GM19463 (cell line): ENCODE data around the gene EPHB2.

Source experiments
- ATAC-seq: cut with Tn5 transposase; IDR thresholded peaks from one replicate; pipeline ENCODE4 v1.9.1; 2021; ENCODE audit warnings: mild to moderate bottlenecking, moderate library complexity; ENCODE audit not compliant: unreplicated experiment

The EPHB2 gene

DNA sequence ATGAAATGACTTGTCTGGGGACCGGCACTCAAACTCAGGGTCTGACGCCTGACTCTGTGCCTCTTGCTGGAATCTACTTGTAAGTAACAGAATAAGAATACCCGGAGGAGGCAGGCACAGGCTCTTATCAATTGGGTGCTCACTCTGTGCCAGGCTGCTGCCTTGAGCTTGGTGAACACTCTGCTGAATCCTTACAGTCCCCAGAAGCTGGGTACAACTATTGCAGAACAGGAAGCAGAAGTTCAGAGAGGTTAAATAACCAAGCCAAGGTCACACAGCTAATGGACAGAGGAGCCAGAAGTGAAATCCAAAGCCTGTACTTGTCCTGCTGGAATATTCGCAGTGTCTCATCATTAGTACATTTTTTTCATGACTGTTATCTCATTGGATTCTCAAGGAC, 86.0 kb downstream of the EPHB2 start:
- ATAC-seq, result no peak

DNA sequence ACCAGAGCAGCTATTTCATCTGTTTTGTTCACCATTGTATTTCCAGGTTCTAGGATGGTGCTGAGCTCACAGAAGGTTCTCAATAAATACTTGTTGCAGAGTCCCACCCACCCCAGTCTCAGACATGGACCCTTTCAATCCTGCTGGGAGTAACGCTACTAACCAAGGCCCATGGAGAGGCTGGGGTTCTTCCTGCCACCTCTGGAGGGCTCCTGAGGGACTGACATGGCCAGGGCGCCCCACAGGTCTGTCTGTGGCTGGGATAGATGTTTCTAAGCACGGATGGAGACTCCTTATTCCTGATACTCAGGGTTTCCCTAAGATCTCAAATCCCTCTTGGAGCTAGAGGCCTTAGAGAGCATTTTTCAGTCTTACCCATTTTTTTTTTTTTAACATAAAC, 87.4 kb downstream of the EPHB2 start:
- no peak for ATAC-seq

DNA sequence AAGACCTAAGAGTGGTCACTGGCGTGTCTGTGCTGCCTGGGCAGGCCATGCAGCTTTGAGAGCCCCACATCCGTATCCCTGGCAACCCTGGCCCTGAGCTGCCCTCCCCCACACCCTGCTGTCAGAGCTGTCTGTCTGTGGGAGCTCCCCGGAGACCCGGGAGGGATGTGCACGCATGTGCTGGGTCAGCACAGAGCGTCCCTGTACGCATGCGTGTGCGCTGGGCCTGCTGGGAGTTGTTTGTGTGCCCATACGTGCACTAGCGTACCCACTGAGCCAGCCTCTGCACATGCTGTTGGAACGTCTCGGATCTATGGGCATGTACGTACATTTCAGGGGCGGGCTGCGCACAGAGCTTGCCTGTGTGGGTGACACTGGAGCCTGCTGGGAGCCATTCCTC, 89.3 kb downstream of the EPHB2 start:
- no peak for ATAC-seq

DNA sequence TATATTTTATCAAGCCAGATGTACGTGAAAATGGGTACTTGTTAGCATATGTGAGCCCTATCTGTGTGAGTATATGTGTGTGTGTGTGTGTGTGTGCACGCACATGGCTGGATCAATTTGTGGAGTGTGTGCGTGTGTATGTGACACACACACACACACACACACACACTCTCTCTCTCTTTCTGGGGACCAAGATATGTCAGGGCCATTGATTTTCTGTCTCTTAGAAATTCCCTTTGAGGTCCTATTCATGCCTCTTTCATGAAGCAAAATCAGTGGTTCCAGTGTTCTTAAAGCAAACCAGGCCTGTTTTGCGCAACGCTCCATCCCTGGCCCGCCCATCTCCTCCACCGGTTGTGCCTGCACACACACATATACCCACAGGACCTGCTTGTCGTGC, 90.0 kb downstream of the EPHB2 start:
- no peak for ATAC-seq

DNA sequence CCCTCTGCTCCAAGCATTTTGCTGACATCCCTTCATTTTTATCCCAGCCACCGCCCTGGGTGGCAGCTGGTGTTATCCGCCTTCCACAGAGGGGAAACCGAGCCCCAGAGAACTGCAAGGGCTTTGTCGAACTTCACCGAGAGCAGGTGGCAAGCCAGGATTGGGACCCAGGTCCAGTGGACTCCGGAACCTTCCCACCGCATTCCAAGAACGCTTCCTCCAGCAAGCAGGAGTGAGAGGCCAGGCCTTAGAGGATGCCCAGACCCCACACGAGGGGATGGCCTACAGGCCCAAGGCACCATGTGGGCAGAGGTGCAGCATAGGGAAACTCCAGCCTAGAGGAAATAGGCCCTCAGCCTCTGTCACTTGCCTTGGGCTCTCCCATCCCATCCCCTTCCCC, 90.7 kb downstream of the EPHB2 start:
- ATAC-seq, result no peak

DNA sequence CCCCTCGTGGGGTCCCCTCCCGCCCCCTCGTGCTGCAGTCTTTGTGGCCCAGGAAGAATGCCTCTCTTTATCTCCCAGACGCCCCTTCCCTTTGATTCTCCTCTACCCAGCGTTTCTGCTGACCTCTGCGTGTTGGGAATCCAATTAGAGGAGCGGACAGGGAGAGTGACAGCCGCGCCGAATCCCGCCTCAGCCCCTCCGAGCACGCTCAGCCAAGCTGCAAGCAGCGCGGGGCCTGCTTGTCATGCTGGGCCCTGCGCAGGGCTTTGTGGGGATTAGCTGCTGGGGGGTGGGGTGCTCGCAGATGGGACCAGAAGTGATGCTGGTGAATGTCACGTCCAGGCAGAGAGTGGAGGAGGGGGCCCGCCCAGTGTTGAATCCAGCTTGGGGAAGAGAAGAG, 91.1 kb downstream of the EPHB2 start:
- no peak for ATAC-seq

DNA sequence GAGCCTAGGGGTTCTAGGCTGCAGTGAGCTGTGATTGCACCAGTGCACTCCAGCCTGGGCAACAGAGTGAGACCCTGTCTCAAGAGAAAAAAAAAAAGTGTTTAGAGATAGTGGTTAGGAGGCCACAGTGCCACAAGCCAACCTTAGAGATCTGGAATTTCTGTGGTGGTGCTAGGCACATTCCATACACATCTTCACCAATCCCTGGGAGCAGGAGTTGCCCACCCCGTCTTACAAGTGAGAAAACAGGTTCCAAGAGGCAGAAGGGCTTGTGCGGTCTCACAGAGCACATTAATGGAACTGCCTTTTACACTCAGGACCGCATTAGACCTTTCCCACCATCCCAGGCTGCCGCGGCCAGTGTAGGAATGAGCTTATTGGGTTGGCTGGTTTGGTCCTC, 93.2 kb downstream of the EPHB2 start:
- ATAC-seq, result no peak

DNA sequence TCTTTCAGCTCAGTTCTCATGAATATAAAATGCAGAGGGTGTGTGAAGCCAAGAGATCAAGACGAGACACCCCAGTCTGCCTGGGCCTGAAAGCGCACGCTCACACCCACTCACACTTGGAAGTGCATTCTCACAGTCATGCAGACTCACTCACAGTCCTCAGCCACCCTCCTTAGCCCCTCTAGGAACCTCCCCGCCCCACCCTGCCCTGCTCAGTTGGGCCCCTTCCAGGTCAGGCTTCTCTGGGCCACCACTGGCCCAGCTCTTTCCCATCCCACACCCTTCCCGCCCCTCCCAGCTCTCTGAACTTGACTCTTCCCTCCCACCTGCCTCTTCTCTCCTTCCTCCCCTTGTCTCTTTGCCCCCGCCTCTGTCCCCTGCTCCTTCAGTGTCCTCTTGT, 93.8 kb downstream of the EPHB2 start:
- ATAC-seq, result no peak

DNA sequence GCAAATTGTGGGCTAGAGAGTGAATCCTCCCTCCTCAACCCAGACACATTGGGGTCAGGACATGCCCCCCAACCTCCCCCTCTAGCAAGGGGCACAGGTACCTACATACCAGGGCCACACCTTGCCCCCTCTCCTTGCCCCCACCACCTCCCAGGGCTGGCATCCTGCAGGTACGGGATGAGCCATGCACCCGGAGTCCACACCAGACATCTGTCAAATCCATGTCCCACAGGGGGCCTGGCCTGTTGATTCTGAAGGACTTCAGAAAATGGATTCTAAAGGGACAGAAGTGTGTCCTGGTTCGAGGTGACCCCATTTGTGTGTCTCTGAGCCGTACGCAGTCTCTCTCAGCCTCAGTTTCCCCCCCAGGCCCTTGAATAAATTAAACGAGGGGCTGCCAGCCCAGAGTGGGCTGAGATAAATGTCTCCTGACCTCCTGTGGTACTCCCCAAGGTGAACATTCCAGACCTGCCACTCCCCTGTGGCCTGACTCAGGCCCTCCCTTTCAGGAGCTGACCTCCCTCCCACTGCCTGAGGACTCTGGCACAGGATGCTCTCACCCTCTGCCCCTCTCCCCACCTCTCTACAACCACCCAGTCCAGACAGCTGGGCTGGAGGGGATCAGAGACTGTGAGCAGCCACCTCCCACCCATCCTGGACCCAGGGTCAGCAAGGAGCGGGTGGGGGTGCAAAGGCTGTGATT, 94.5 kb downstream of the EPHB2 start:
- ATAC-seq, result no peak

DNA sequence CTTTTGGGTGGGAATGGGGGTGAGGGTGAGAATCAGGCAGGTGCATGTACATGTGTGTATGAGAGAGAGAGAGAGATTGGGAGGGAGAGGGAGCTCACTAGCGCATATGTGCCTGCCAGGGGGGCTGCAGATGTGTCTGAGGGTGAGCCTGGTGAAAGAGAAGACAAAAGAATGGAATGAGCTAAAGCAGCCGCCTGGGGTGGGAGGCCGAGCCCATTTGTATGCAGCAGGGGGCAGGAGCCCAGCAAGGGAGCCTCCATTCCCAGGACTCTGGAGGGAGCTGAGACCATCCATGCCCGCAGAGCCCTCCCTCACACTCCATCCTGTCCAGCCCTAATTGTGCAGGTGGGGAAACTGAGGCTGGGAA, 95.0 kb downstream of the EPHB2 start:
- no peak for ATAC-seq

DNA sequence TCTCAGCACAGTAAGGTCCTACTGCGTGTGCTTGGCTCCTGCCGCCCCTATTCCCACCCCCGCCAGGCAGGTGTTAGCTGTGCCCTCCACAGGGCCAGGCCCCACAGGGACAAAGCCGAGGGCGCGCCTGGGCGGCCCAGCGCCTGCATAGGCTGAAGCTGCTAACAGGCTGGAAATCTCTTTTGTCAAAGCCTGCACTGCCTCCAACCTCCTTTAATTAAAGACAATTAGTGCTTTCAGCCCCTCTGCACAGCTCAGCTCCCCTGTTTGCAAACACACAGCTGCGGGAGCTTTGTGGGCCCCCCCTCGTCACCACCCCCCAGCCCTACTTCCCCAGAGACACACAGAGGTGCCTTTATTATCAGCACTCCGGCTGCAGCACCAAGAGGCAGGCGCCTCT, 95.9 kb downstream of the EPHB2 start:
- ATAC-seq, result no peak

DNA sequence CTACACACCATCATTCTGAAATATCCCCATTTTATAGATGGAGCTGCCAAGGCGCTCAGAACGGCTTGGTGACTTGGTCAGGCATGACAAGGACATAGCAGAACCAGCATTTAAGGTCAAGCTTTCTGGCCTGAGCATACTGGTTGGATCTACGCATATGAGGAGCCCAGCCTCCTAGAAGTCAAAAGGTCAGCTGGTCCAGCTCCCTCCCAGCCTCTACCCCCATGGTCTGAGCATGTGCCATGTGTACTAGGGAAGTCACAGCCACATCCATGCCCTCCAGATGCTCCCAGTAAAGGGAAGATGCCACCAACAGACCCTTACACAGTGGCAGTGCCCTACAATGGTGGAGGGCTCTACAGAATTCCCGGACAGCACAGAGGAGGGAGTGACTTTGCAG, 96.7 kb downstream of the EPHB2 start:
- ATAC-seq, result no peak

DNA sequence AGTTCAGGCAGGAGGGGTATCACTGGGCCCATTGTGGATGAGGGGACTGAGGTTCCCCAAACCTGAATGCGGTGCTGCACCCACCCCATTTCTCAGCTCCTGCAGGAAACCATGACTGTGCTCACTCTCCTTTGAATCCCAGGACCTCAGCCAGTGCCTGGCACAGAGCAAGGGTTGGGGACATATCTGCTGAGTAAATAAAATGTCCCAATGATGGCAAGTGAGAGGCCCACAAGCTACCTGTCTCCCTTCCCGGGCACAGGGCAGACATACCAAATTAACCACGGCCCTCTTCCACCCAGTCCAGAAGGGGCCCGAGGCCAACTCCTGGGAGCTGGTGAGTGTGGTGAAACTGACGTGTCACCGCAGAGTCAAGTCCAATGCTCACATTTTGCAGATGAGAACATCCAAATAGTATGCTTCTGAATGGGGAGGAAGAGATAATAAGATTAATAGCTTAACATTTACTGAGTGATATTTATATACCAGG, 97.6 kb downstream of the EPHB2 start:
- ATAC-seq, result no peak

DNA sequence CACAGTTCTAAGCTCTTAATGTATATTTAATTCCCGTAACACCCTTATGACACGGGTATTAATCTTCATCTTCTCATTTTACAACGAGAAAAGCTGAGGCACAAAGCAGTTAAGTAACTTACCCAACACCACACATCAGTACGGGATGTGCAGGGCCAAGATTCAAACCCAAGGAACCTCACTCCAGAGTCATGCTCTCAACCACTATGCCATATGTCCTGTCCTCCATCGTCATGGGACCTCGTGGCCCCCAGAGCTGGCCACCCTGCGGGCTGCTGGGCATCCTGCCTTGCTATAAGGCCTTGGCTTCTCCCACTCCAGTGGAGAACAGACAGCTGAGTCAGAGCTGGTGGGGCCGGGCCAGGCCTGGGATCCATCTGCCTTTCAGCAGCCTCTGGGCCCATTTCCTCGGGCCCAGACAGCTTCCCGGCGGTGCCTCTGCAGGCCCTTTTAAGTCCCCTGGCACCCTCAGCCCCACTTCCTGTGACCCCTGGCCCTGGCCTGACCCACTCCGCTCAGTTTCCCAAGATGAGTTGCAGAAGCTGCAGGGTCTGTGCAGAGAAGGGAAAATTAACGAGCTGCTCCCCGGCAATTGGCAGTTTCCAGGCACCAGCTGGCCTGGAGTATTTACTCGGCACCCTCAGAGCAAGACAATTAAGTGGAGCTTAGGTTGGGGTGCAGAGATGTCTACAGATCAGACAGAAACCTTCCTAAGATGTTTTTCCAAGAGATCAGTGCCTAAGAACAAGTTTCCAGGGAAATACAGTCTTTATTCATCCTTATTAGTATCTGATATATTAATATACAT, 98.2 kb downstream of the EPHB2 start:
- ATAC-seq, result no peak

DNA sequence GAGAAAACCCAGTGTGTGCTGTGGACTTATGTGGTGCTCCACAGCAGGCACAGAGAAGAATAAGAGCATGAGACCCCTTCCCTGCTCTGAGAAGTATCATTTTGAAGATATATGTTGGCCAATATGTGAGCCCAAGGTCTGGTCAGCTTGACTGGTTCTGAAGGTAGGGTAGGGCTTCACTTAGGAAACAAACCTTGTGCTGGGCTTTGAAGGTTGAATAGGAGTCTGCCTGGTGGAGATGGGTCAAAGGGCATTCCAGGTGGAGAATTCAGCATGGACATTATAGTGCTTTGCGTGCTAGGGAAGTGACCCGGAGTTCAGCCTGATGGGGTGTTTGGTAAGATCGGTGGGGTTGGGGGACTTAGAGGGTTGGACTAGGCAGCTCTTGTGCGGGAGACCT, 99.1 kb downstream of the EPHB2 start:
- no peak for ATAC-seq

DNA sequence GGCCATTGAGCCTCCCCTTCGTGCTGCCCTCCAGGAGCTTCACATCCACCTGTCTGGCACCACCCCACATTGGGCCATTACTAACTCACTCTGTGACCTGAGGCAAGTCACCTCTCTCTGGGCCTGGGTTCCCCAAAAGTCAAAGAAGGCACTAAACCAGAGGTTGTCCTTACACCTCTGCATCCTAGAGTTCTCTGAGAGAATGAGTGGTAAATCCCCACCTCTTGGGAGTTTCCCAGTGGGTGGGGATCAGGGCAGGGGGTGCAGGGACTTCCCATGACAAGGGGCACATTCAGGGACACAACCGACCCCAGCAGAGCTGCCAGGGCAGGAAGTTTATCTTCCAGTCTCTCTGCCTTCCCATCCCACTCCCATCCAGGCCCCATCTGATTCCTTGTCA, 99.7 kb downstream of the EPHB2 start:
- ATAC-seq, result no peak

DNA sequence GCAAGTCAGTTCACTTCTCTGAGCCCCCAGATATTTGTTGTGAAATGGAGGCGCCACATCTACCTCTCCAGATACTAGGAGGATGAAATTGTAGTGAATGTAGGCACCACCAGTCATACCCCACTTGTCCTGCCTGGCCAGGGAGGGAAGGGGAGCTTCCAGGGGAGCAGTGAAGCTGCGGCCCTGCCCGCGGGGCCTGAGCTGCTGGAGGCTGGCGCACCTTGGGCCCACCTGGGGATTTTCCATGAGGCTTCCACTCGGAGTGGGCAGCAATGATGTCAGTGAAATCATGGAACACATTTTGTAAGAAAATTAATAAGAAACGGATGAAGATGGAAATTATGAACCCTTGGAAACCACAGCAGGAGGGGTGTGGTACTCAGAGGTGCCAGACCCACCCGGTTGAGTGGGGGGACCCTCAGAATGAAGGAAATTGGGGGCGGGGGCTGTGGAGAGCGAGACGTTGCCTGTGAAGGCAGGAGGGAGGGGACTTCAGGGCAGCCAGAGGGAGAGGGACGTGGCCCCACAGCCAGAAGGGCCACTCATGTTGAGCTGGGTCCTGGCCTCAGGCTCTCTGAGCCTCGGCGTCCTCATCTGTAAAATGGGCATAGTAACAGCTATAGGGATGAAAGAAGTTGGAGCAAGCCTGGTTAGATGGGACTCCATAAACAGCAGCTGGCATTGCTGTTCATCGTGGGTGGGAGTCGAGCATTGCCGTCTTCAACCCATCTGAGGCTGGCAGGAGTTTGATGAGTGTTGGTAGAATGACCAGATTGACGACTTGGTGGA, 101.6 kb downstream of the EPHB2 start:
- ATAC-seq, result no peak

DNA sequence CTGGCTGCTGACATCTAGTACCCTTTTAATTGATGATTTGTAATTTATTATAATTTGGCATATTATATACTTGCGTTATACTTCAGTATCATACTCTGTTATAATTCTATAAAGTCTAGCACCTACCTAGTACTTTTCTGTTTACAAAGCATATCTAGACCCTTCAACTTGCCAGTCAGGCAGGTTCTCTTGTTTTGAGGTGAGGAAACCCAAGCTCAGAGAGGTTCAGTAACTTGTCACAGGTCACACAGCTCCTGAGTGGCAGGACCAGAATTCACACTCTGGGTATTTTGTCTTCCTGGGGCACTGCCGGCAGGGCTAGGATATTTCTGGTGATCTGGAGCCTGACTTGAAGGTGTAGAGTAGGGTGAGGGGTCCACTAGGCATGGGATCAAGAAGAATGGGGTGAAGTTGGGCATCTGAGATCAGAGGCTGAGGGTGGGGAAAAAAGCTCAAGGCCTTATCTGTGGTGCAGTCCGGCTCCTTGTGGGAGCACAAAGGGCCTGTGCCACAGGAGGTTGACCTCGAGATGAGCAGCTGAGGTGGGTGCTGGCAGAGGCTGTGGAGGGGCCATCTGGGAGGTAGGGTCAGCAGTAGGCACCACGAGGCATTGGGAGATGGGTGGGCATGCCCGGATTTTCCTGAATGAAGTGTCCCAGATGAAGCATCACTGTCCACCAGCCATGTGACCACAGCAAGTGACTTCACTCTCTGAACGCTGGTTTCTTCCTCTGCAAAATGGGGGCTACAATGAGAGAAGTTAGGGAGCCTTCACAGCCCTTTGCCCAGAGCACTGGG, 102.6 kb downstream of the EPHB2 start:
- no peak for ATAC-seq

DNA sequence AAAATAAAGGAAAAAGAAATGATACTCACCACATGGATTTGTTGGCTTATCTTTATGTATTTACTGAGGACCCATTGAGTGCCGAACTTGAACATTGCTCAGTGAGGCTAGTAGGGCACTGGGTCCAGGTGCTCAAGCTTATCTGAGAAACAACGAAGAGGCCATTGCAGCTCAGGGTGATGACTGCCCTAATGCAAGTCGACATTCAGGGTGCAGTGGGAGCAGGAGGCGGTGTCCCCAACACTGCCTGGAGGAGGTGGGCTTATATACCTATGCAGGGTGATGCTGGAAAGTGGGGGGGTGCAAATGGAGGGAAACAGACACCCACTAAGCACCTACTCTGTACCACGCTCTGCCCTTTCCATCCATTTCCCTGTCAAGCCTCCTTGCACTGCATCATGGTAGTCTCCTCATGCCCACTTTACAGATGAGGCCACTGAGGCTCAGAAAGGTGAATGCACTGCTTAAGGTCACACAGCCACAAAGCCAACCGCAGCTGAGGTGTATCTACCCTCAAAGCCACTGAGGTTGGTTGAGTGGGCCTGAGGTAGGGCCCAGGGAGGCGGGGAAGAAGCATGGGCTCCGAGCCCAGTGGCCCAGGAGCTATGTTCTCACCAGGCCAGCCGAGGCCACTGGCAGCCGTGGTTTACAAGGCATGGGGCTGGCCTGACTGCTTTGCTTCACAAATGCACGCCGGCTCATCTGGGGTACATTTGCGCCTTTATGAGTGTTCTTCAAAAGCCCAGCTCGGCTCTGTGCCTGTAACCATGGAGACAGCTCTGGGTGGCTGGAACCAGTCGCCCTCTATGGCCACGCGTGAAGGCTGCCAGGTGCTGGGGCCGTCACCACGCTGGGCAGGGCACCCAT, 103.8 kb downstream of the EPHB2 start:
- no peak for ATAC-seq

DNA sequence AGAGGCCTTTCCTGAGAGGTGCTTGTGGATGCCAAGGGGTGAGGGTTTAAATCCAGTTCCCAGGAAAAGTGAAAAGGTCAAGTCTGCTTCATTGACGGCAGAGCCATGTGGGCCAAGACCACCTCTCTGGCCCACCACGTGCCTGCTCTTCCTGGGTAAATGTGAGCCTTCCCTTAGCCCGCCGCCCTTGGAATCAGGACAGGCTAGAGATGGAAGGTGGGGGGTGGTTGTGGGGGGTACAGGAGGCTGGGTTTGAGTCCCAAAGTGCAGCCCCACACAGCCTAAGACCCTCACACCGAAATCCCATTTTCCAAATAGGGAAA, 104.4 kb downstream of the EPHB2 start:
- ATAC-seq, result no peak
